Ecto neural progenitor cell (in vitro differentiated cells): ENCODE data around the gene RELA.

Experiments used
- DNase-seq: peaks from one replicate; pipeline ENCODE4 v3.0.0-alpha.2; 2018; ENCODE audit warnings: low spot score

Gene RELA

DNA sequence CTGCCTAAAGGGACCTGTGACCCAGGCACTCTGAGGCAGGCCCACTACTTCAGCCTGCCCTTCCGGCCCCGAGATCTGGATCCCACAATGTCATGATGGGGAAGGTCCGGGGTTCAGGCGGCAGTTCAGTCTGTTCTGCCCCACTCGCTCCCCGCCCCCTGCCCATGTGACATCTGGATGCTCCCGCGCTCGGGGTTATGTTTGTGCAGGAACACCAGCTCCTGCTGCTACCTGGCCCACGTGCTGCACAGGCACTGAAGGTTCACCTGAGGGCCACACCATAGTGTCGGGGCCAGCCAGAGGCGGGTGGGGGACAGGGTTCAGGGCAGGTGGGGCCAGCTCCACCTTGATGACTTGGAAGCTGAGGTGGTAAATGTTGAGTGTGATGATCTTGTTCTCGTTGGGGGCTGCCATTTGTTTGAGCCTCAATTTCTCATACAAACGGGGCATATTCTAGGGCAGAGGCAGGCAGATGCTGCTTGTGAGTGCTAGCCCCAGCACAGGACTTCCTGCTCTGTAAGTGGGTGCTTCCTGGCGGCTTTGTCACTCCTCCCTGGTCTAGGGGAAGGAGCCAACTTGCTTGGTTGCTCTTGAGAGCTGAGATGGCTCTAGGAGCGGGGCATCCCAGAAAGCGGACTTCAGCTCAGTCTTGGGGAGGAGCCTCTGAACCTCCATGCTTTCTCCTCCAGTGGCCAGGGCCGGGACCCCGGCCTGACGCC is 29.2 kb downstream of the RELA start:
- no peak for DNase-seq

DNA sequence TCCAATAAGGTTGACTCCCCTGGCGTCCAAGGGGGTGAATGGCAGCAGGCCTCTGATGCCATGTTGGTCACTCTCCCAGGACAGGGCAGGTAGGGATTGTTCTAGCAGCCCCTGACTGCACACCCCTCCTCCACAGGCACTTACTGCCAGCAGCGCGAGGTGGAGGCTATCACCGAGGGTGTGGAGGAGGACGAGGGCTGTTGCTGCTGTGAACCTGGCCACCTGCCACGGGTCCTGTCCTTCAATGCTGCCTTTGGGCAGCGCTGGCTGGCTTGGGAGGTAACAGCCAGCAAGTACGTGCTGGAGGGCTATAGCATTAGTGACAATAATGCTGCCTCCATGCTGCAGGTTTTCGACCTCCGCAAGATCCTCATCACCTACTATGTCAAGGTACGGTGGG is 32.5 kb downstream of the RELA start:
- DNase-seq, result no peak

DNA sequence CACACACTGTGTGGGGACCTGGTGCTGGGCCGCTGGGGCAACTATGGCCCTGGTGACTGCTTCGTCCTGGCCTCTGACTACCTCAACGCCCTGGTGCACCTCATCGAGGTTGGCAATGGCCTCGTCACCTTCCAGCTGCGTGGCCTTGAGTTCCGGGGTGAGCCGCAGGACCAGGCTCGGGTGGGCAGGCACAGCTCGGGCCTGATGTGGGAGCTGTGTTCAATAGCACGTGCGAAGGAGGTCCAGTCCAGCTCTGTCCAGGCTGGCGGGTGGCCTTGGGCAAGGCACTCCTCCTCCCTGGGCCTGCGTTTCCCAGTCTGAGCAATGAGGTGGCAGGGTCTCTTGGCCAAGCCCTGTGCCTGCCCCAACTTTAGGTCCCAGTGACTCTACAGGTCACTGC is 33.1 kb downstream of the RELA start:
- no peak for DNase-seq

DNA sequence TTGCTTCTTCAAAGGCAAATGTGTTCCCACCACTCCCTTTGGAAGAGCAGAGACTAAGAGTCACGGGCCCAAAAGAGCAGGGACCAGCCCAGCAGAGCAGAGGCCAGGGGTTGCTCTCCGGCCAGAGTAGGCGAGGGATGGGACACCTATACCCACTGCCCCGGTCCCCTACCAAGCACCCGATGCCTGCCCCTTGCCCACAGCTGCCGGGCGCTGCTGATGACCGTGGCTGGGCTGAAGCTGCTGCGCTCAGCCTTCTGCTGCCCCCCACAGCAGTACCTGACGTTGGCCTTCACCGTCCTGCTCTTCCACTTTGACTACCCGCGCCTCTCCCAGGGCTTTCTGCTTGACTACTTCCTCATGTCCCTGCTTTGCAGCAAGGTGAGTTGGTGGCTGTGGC is 35.5 kb downstream of the RELA start:
- DNase-seq, result no peak

DNA sequence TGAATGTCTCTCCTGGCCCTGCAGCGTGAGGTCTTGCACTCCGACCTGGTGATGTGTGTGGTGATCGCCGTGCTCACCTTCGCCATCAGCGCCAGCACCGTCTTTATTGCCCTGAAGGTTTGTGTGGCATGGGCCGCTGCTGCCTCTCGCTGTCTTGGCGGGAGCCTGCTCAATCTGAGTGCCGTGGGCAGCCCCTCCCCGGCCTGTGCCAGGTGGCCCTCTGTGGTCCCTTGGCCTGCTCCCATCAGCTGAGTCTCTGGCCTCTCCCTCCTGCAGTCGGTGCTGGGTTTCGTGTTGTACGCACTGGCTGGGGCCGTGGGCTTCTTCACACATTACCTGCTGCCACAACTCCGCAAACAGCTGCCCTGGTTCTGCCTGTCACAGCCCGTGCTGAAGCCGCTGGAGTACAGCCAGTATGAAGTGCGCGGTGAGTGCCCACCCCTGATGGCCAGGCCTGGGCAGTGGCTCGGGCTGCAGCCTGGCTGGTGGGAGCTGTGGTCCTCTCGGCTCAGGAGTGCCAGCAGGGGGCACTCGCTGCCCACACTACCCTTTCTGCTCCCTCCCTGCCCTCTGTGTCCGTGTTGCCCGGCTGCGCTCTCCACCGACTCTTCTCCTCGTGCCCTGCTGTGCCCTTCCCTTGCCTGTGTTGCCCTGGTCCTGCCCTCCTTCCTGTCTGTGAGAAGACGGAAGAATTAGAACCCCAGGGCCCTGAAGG is 36.9 kb downstream of the RELA start:
- DNase-seq, result no peak

DNA sequence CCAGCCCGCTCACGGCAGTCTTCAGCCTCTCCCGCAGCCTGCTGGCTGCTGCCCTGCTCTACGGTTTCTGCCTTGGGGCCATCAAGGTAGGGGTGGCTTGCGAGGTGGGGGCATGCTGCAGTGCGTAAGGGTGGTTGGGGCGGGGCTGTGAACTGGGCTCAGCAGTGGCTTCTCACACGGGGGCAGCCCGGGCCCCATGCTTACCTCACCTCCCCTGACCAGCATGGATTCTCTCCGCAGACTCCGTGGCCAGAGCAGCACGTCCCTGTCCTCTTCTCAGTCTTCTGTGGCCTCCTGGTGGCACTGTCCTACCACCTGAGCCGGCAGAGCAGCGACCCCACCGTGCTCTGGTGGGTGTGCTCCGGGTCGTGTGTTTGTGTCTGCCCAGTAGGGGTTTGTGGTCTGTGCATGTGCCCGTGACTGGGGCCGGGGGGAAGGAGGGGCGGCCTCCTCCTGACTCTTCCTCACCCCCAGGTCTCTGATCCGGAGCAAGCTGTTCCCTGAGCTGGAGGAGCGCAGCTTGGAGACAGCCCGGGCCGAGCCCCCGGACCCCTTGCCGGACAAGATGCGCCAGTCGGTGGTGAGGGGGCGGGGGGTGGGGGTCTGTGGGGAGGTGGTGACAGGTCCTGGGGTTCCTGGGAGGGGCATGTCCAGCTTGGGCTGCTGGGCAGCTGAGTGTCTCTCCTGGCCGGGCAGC is 37.6 kb downstream of the RELA start:
- DNase-seq, result no peak

DNA sequence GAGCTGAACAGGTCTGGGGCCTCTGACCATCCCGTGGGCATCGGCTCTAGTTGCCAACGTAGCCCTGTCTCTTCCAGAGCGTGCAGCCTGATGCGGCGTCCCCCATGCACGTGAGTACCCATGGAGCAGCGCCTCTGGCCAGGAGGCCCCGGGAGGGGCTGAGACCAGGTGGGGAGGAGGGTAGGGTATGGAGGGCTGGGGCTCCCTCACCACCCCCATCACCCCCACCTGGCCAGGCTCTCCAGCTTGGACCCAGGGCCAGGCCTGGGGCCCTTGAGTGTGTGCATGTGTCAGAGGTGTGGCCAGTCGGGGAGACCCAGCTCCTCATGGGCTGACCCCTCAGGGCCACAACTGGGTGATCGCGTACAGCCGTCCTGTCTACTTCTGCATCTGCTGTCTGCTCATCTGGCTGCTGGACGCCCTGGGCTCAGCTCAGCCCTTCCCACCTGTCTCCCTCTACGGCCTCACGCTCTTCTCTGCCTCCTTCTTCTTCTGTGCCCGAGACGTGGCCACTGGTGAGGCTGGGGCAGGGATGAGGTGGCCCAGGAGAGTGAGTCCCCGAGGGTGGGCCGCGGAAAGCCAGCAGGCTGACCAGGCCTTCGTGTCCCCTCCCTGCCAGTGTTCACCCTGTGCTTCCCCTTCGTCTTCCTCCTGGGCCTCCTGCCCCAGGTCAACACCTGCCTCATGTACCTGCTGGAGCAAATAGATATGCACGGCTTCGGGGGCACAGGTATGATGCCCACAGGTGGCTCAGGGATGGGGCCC is 38.7 kb downstream of the RELA start:
- no peak for DNase-seq

DNA sequence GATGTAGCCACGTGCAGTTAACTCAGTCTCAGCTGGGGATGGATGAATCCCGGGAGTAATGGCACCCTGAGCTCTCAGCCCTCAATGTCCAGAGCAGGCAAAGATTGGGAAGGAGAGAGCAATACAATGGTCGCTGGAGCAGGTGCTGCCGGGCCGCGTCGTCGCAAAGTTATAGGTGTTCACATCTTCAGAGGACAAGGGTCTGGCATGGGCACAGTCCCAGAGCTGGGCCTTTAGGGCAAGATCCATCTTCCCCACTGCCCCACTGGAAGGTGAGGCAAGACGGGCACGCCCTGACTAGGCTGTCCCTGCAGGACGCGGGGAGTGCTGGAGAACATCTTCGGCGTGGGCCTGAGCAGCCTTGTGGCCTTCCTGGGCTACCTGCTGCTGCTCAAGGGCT is 39.5 kb downstream of the RELA start:
- no peak for DNase-seq

DNA sequence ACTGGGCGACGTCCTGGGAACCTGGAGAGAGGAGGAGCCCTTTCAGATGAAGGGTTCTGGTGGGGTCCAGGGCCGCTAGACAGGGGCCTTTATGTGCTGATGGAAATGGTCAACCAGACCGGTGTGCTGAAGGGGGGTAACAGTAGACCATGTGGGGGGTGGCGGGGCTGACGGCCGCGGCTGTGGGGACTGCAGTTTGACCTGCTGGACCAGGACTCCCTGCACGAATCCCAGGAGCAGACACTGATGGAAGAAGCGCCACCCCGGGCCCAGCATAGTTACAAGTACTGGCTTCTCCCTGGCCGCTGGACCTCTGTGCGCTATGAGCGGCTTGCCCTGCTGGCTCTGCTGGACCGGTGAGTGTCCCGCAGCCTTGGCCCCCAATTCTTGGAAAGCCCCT is 40.7 kb downstream of the RELA start:
- no peak for DNase-seq

DNA sequence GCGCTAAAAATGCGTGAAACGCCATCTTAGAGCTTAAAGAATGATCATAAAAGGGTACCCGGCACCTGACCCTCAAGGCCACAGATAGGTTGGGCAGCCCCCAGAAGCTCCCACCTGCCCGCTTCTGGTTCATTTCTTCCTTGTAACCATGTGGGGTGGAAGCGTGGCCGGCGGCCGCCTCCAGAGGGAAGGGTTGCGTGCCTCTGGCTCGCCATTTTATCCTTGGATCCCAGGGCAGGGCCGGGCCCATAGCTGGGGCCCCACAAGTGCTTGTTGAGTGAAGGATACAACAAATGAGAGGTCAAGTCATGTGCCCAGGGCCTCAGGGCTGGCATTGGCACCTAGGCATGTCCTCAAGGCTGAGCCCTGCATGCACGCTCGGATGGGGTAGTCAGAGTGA is 41.3 kb downstream of the RELA start:
- no peak for DNase-seq

DNA sequence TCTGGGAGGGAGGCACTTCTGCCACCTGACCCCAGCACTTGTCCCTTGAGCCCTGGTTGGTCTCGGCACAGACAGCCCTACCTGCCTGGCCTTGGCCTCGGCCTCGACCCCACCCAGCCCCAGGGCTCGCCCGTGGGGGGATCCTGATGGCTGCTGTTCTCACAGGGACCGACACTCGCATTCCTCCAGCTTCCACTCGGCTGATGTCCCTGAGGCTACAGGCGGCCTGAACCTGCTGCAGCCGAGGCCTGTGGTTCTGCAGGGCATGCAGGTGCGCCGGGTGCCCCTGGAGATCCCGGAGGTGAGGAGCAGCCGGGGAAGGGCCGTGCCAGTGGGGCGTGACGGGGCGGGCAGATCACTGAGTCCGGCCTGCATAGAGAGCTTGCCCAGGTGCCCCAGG is 42.0 kb downstream of the RELA start:
- no peak for DNase-seq

DNA sequence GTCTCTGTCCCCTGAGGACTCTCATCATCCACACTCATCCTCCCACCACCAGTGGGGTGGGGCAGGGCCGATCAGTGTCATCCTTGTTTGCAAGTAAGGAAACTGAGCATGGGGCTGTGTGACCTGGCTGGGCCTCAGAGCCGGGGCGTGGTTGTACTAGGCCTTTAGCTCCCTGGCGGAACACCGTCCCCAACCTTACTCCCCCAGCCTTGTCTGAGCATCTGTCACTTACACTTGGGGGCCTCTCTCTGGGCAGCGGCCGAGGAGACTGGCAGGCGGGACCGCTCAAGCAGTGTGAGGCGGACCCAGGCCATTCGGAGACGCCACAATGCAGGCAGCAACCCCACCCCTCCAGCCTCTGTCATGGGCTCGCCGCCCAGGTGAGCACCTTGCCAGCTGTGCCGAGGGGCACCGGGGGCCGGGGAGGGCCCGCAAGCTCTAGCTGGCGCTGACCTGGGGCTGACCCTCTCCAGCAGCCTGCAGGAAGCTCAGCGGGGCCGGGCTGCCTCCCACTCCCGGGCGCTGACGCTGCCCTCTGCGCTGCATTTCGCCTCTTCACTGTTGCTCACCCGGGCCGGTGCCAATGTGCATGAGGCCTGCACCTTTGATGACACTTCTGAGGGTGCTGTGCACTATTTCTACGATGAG is 43.3 kb downstream of the RELA start:
- DNase-seq, result no peak

DNA sequence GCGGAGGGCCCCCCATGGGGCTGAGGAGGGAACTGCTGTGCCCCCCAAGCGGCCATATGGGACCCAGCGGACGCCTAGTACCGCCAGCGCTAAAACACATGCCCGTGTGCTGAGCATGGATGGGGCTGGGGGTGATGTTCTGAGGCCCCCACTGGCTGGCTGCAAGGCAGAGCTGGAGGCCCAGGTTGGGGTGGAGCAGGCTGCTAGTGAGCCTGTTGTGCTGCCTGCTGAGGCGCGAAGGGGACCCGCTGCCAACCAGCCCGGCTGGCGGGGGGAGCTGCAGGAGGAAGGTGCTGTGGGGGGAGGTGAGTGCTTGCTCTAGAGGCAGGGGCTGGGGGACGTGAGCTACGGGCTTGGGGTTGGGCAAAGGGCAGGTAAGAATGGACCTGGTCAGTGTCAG is 44.0 kb downstream of the RELA start:
- no peak for DNase-seq

DNA sequence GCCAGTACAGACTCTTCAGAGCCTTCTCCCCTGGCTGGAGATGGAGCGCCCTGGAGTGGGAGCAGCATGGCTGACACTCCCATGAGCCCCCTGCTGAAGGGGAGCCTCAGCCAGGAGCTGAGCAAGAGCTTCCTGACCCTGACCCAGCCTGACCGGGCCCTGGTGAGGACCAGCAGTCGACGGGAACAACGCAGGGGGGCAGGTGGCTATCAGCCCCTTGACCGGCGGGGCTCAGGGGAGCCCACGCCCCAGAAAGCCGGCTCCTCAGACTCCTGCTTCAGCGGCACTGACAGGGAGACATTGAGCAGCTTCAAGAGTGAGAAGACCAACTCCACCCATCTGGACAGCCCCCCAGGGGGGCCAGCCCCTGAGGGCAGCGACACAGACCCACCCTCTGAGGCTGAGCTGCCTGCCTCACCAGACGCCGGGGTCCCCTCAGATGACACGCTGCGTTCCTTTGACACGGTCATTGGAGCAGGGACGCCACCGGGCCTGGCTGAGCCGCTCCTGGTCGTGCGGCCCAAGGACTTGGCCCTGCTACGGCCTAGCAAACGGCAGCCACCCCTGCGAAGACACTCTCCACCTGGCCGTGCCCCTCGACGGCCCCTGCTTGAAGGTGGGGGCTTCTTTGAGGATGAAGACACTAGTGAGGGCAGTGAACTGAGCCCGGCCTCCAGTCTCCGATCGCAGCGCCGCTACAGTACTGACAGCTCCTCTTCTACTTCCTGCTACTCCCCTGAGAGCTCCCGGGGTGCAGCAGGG is 44.5 kb downstream of the RELA start:
- no peak for DNase-seq

DNA sequence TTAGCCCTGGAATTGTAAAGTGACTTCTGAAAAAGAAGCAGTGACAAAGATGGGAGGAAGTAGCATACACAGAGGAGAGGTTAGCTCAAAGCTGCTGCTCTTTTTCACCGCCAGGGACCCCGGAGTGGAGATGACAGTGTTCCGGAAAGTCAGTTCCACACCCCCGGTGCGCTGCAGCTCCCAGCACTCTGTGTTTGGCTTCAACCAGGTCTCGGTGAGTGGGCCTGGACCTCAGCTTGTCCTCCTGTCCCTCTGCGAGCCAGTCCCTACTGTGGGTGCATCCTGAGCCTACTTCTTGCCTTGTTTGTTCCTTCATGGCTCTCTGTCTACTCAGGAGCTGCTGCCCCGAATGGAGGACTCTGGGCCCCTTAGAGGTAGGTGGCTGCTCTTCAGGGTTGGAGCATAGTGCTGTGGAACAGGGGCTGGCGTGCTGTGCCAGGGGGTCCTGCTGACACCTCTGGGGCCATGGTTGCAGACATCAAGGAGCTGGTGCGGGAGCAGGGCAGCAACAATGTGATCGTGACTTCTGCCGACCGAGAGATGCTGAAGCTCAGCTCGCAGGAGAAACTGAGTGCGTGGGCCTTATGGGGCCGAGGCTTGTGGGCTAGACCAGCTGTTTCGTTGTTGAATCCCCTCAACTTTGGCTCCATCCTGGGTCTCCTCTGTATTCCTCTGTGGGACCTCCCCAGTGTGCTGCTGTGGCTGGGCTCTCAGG is 45.4 kb downstream of the RELA start:
- no peak for DNase-seq

DNA sequence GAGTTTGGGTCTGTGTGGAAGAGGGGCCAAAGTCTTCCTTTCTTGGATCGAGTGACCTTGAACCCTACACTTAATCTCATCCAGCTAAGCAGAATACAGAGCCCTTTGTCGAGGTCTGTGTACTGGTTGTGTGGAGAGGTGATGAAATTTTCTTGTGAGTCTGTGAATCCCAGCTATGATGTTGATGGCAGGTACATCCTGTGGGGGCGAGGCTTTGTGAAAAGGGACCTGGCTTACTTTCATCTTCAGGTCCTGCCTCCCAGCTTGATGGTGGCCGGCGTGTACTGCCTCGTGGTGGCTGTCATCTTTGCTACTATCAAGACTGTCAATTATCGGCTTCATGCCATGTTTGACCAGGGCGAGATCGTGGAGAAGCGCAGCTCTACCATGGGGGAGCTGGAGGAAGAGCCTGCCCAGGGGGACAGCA is 46.1 kb downstream of the RELA start:
- no peak for DNase-seq

DNA sequence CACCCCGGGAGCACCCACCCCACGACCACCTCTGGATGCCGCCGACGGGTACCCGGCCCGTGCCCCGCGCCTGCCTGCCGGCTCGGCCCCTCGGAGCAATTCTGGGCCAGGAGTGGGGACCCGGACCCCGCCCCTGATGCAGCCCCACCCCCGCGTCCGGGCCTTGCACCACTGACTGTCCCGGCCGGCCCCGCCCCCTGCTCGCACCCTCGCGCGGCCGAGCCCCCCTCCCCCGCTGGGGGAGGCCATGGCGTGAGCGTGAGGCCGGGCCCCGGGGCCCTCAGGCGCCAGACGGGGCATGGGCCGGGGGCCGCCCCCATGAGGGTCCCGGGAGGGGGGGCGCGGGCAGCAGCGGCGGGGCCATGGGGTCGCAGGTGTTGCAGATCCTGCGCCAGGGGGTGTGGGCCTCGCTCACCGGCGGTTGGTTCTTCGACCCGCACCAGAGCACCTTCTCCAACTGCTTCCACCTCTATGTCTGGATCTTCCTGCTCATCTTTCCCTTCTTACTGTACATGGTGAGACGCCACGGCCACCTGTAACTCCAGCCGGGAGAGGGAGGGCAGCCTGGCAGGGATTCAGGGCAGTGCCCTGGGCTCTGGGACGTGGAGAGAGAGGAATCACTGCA is 46.7 kb downstream of the RELA start:
- DNase-seq, result no peak

DNA sequence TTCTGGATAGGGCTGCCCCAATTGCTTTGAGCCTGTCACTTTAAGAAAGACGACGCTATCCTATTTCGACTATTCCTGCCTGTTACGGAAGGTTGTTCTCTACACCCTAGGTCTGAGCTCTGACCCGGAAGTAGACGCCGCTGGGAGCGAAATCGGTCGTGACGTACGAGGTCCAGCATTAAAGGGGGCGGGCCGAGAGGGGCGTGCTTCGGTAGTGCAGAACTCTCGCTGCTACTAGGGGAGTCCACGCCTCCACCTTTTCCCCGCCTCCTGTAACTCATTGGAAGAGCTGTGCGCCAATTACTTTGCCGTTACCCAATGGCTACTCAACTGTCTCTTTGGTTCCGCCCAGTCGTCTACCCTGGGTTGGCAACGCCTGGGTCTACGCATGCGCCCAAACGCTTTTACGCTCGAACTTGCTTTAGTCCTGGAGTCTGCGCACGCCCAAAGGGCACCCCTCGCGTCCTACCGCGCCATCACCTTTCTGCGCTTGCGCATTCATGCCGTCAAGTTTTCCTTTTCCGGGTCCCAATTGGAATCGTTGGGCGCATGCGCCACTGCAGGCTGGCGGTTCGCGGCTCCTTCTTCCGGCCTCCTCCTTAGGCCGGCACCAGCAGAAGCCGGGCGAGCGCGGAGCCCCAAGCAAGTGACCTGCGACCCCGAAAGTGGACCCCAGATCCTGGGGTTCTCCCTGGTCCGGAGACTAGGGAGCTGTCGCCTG is 47.3 kb downstream of the RELA start, which contains the start of gene PCNX3:
TSS of gene PCNX3 (plus strand) at position 548 of the 721 bp plus-strand sequence. CDS start 536 bp downstream, outside the sequence.
- DNase-seq, result peak; percentile 100
